T-cell (primary cell): Measurements from ENCODE around the gene RAI1. TPM values are rescaled to one million over a fixed set of nuclear protein-coding genes. Genes with fewer than 3 reads are reported as not detected.
A peak's percentile ranks its signal among the peaks of the same experiment; 100 is the strongest.

ENCODE experiments used
- ATAC-seq, 4 experiments: fragments of 200-7000 bp in 3 of 4; fragments of 150-1000 bp in 1 of 4; cut with Tn5 transposase; replicated peaks in 1 of 4; 1 replicate in 3 of 4; 2 replicates in 1 of 4; pipeline ENCODE4 v1.10.0; 2021; ENCODE audit warnings: moderate library complexity in 3 of 4, mild to moderate bottlenecking in 2 of 4, moderate number of reproducible peaks in 1 of 4
- CTCF ChIA-PET, 2 donors: fragments of 300-600 bp; sonication (Branson Sonifier 250); formaldehyde crosslinking; loops; one replicate each; lab custom pipeline; 2022; ENCODE audit warnings: antibody characterized with exemption in 2 of 2; lab: Charles Lee
- POLR2A ChIA-PET, 2 donors: fragments of 300-600 bp; sonication (Branson Sonifier 250); formaldehyde crosslinking; loops; one replicate each; lab custom pipeline; 2022; ENCODE audit warnings: antibody characterized with exemption in 2 of 2; lab: Charles Lee
- DNase-seq, 35 experiments: peaks; one replicate each; pipeline versions ENCODE4 v3.0.0 to v3.0.0-alpha.2; 2013 to 2023
- H3K27ac ChIP-seq: one replicate; pipeline ENCODE4 v1.5.1; 2013; ENCODE audit warnings: low read length
- H3K27me3 ChIP-seq, 2 experiments: replicated peaks in 1 of 2; 1 replicate in 1 of 2; 2 replicates in 1 of 2; pipeline versions ENCODE4 v1.6.1 to v1.7.0; 2013; ENCODE audit warnings: low read length in 1 of 2, mixed read lengths in 1 of 2; ENCODE audit not compliant: control insufficient read depth in 2 of 2, insufficient read depth in 2 of 2; ENCODE audit errors: extremely low read depth in 1 of 2
- H3K36me3 ChIP-seq, 2 donors: 1 replicate in 1 of 2; 2 replicates in 1 of 2; pipeline versions ENCODE4 v1.6.1 to v1.7.0; 2013; ENCODE audit warnings: low read length in 1 of 2; ENCODE audit not compliant: control insufficient read depth in 2 of 2, insufficient read depth in 1 of 2; ENCODE audit errors: extremely low read depth in 1 of 2
- H3K4me1 ChIP-seq, 2 experiments: 1 replicate in 1 of 2; 2 replicates in 1 of 2; pipeline versions ENCODE4 v1.6.1 to v1.7.0; 2013; ENCODE audit warnings: low read length in 2 of 2, mixed read lengths in 1 of 2; ENCODE audit not compliant: insufficient read depth in 2 of 2, control insufficient read depth in 1 of 2; ENCODE audit errors: extremely low read depth in 1 of 2
- H3K4me3 ChIP-seq, 2 donors: 1 replicate in 1 of 2; 2 replicates in 1 of 2; pipeline versions ENCODE4 v1.5.1 to v1.7.0; 2013; ENCODE audit warnings: mild to moderate bottlenecking in 2 of 2, low read length in 1 of 2, moderate library complexity in 1 of 2; ENCODE audit not compliant: control insufficient read depth in 1 of 2; ENCODE audit errors: extremely low read depth in 1 of 2
- H3K9me3 ChIP-seq: 2 replicates; pipeline ENCODE4 v1.7.0; 2013
- H3K27ac Mint-ChIP-seq, 2 donors: one replicate each; pipeline ENCODE4 v1.8.0; 2020 to 2021; ENCODE audit warnings: mild to moderate bottlenecking in 2 of 2, mixed read lengths in 2 of 2
- H3K27me3 Mint-ChIP-seq, 2 donors: one replicate each; pipeline ENCODE4 v1.8.0; 2021 to 2022; ENCODE audit warnings: mixed read lengths in 2 of 2
- H3K36me3 Mint-ChIP-seq: one replicate; pipeline ENCODE4 v1.8.0; 2021; ENCODE audit warnings: mixed read lengths
- H3K4me1 Mint-ChIP-seq, 3 donors: one replicate each; pipeline ENCODE4 v1.8.0; 2020 to 2022; ENCODE audit warnings: mixed read lengths in 3 of 3, mild to moderate bottlenecking in 1 of 3
- H3K4me3 Mint-ChIP-seq, 3 donors: one replicate each; pipeline ENCODE4 v1.8.0; 2020 to 2022; ENCODE audit warnings: mild to moderate bottlenecking in 3 of 3, mixed read lengths in 3 of 3, moderate library complexity in 3 of 3
- H3K9me3 Mint-ChIP-seq, 3 donors: one replicate each; pipeline ENCODE4 v1.8.0; 2020 to 2022; ENCODE audit warnings: mixed read lengths in 3 of 3
- WGBS: methylation state at CpG from one replicate; pipeline ENCODE4 v1.1.5; 2013; ENCODE audit warnings: missing lambda C conversion rate; ENCODE audit not compliant: insufficient coverage; 5-methylcytosine and 5-hydroxymethylcytosine counted together
- total RNA-seq, 35 experiments: library from RNA in 6 of 35; stranded (reverse) in 6 of 35; fragments of 120-200 nt in 1 of 35; gene quantifications; one replicate each; pipeline versions ENCODE4 v1.2.1 to v1.2.4 and lab custom pipeline; 2013 to 2026

The RAI1 gene
- total RNA-seq, 5 donors from 2014 or later (not counting 1 experiment from before 2014, with no cell fraction given), result 20.1 to 31.2 (median 24.5) TPM

DNA sequence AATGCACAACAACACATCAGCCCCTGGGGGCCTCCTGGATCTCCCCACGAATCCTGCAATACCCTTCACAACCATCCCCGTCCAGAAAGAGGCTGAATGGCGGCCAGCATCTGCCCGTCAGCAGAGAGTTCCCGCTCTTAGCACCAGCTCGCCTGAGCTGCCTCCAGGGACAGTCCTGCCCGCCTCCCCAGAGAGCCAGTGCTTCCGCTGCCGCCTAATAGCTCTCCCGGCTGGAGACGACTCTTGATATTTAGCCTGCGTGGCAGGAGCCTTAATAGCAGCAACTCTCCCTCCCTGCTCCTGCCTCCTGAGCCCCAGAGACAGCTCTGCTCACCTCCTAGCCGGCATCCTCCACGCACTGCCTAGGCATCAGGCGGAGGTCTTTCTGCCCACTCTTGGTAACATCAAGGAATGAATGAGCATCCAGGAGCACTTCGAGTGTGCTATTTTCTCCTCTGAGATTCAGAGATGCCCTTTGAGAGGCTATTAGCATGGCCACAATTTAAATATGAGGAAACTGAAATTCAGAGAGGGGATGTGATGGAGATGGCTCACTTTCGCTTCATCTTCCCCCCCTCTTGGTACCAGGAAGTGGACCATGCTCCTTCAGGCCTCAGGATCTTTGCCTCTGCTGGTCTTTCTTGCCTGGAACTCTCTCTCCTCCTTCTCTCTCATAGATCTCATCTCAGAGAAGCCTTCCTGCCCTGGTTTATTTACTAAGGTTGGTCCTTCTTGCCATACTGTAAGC is 67.9 kb downstream of the RAI1 start:
- H3K4me3 ChIP-seq, result no peak overlapping the region
- H3K4me1 ChIP-seq, result peaks cover 35 to 53% of the 10 kb centered on the region in 2 experiments

DNA sequence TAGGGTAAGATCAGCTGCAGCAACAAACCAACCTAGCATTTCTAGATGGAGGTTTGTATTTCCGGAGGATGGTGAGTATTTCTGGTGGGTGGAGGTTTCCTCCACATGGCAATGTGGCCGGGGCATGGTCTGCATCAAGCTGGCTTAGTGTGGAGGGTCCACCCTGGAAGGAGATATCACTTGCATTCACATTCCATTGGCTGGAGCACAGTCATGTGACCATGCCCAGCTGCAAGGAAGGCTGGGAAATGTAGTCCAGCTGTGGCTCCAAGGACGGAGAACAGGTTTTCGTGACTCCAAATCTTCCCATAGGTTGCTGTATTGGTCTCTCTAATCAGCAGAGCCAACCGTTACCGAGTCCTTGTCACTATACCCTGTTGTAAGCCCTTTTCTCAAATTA is 68.7 kb downstream of the RAI1 start:
- H3K4me1 ChIP-seq, result peaks cover 42 to 60% of the 10 kb centered on the region in 2 experiments
- ATAC-seq (peak in 1 of 4 experiments; percentile 11), DNase-seq (peak in 33 of 35 experiments; percentile 19 to 73 (median 47))
- ChIA-PET POLR2A (interaction anchor here (0.6 to 0.7 kb wide), 2 partner anchors 18 to 54 kb away, joined by 3 to 8 read pairs; no protein-coding TSS in a partner anchor), CTCF (no interaction called here)
- H3K27ac ChIP-seq, result peak overlapping the region; percentile 97
- H3K4me3 ChIP-seq, result no peak overlapping the region
- H3K4me3 Mint-ChIP-seq, result peak overlapping the region; percentile 15 to 81 (median 47)
- peaks cover 0 to 6% of the 10 kb centered on the region in 2 donors for H3K36me3 ChIP-seq
- H3K36me3 Mint-ChIP-seq, result no peaks in the 10 kb centered on the region
- no peaks in the 10 kb centered on the region for H3K27me3 Mint-ChIP-seq
- peaks cover 55 to 67% (median 63%) of the 10 kb centered on the region in 3 donors for H3K4me1 Mint-ChIP-seq
- H3K27me3 ChIP-seq, result no peaks in the 10 kb centered on the region
- peak overlapping the region; percentile 83 to 93 for H3K27ac Mint-ChIP-seq
- no peaks in the 10 kb centered on the region for H3K9me3 Mint-ChIP-seq
- 71% methylated on average over 2 of the region's 6 CpGs for WGBS
- H3K9me3 ChIP-seq, result no peaks in the 10 kb centered on the region

More for the DNA sequence above, 67.9 kb downstream of the RAI1 start:
- peaks cover 58 to 63% (median 59%) of the 10 kb centered on the region in 3 donors for H3K4me1 Mint-ChIP-seq
- H3K27me3 ChIP-seq, result no peaks in the 10 kb centered on the region
- H3K36me3 ChIP-seq, result peaks cover 0 to 6% of the 10 kb centered on the region in 2 donors
- H3K9me3 Mint-ChIP-seq, result no peaks in the 10 kb centered on the region
- POLR2A ChIA-PET, result interaction anchor here in 1 of 2 donors (0.6 kb wide), 1 partner anchor 18 kb away, joined by 3 read pairs; no protein-coding TSS in a partner anchor
- H3K27ac ChIP-seq, result peak overlapping the region; percentile 97
- H3K4me3 Mint-ChIP-seq, result peak overlapping the region in 2 of 3 donors; percentile 47 to 81
- DNase-seq (no peak), ATAC-seq (no peak)
- H3K27me3 Mint-ChIP-seq, result no peaks in the 10 kb centered on the region
- H3K9me3 ChIP-seq, result no peaks in the 10 kb centered on the region
- H3K36me3 Mint-ChIP-seq, result no peaks in the 10 kb centered on the region
- CTCF ChIA-PET, result no interaction called here
- 96% methylated on average over 12 of the region's 17 CpGs for WGBS
- peak overlapping the region; percentile 83 to 93 for H3K27ac Mint-ChIP-seq

DNA sequence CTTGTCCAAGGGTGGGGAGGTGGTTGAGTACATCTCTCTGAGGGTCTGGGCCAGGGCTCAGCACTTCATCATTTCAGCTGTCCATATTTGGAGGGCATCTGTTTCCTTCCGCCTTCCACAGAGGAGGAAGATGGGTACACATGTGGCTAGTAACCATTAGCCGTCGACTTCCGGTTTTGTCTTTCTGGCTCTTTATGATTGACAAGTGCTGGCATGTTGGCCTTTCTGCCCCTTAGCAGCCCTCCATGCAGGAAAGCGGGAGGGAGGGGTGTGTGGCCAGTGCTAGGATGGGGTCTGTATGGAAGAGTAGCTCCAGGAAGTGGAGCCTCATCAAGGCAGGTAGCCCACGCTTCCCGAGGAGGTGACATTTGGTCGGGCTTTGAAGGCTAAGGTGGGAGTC is 69.6 kb downstream of the RAI1 start:
- H3K27me3 Mint-ChIP-seq, result no peaks in the 10 kb centered on the region
- Histone ChIP-seq H3K9me3 (no peaks in the 10 kb centered on the region), H3K4me3 (peak overlapping the region in 1 of 2 donors; percentile 47), H3K4me1 (peaks cover 45 to 70% of the 10 kb centered on the region in 2 experiments), H3K27me3 (no peaks in the 10 kb centered on the region), H3K36me3 (peaks cover 0 to 5% of the 10 kb centered on the region in 2 donors), H3K27ac (peak overlapping the region; percentile 97)
- H3K27ac Mint-ChIP-seq, result peak overlapping the region; percentile 93 to 97
- no peaks in the 10 kb centered on the region for H3K9me3 Mint-ChIP-seq
- peak in 29 of 35 experiments; percentile 9 to 70 (median 34) for DNase-seq
- ATAC-seq, result no peak
- WGBS, result 19% methylated on average over 8 of the region's 8 CpGs
- CTCF ChIA-PET, result no interaction called here
- no peaks in the 10 kb centered on the region for H3K36me3 Mint-ChIP-seq
- H3K4me3 Mint-ChIP-seq, result peak overlapping the region; percentile 81 to 94 (median 89)
- H3K4me1 Mint-ChIP-seq, result peaks cover 59 to 73% (median 66%) of the 10 kb centered on the region in 3 donors
- POLR2A ChIA-PET, result no interaction called here

DNA sequence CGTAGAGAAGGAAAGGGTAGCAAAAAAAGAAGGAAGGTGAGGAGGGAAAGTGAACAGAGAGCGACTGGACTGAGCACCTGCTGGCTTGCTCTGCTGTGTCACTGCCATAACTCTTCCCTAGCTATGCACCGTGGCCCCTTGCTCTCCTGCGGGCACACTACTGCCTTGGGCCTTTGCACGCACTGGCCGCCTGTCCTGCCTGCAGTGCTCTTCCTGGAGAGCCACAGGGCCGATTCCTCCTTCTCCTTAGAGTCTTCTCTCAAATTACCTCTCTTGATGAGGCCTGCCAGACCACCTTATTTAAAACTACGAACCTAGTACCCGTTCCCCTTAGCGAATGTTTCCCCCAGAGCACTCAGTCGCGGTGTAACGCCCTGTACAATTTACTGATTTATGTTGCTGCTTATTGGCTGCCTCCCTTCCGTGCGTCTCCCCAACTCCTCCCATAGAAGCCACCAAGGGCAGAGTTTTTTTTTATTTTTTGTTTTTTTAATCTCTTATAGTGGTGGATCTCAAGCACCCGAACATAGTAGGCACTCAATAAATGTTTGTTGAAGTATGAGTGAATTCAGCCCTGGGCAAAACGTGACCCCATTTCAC is 70.3 kb downstream of the RAI1 start:
- Histone ChIP-seq H3K4me1 (peaks cover 47 to 76% of the 10 kb centered on the region in 2 experiments), H3K36me3 (no peaks in the 10 kb centered on the region), H3K27me3 (no peaks in the 10 kb centered on the region), H3K4me3 (peak overlapping the region; percentile 47 to 53), H3K9me3 (no peaks in the 10 kb centered on the region), H3K27ac (peak overlapping the region; percentile 97)
- WGBS, result 27% methylated on average over 7 of the region's 17 CpGs
- no peaks in the 10 kb centered on the region for H3K27me3 Mint-ChIP-seq
- peak overlapping the region; percentile 81 to 94 (median 89) for H3K4me3 Mint-ChIP-seq
- peaks cover 66 to 77% (median 71%) of the 10 kb centered on the region in 3 donors for H3K4me1 Mint-ChIP-seq
- ATAC-seq (peak; percentile 49 to 68 (median 50)), DNase-seq (peak in 27 of 35 experiments; percentile 30 to 79 (median 56))
- peak overlapping the region; percentile 93 to 97 for H3K27ac Mint-ChIP-seq
- ChIA-PET POLR2A (no interaction called here), CTCF (no interaction called here)
- H3K36me3 Mint-ChIP-seq, result no peaks in the 10 kb centered on the region
- no peaks in the 10 kb centered on the region for H3K9me3 Mint-ChIP-seq

DNA sequence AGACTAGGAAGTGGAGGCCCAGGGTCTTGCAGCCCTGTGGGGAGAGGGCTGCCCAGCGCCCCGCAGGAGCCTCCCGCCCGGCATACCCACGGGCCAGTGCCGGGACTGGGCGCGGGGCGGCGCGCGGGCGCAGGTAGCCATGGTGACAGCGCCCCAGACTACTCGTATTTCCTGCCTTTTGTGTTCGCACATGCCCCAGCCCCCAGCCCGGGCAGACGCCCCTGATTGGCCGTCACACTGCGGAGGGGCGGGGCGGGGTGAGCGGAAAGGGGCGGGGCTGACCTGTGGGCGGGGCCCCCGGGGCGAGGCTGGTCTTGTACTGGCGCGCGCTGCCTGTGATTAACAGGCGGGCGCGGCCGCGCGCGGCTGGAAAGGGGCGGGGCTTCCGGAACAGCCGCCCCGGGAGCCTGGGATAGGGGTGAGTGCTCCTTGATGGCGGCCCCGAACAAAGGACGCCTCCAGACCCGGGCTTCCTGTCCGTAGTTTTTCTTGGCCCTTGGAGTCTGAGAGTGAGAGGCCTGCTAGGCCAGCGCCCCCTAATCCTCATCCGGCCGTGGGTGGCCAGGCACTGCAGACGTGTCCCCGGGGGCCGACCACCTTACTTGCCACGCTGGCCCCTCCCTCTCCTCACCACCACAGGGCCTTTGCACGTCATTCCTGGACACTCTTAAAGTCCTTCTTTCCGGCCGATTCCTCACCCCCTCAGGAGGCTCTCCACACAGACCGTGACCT is 71.0 kb downstream of the RAI1 start:
- WGBS, result 3% methylated on average over 42 of the region's 57 CpGs
- no peaks in the 10 kb centered on the region for H3K27me3 Mint-ChIP-seq
- CTCF ChIA-PET, result no interaction called here
- POLR2A ChIA-PET, result no interaction called here
- H3K36me3 Mint-ChIP-seq, result no peaks in the 10 kb centered on the region
- H3K27me3 ChIP-seq, result no peaks in the 10 kb centered on the region
- H3K27ac Mint-ChIP-seq, result peak overlapping the region; percentile 95 to 97
- no peaks in the 10 kb centered on the region for H3K9me3 ChIP-seq
- peaks cover 54 to 82% of the 10 kb centered on the region in 2 experiments for H3K4me1 ChIP-seq
- H3K9me3 Mint-ChIP-seq, result no peaks in the 10 kb centered on the region
- peak overlapping the region; percentile 97 for H3K27ac ChIP-seq
- peak overlapping the region; percentile 71 to 83 for H3K4me3 ChIP-seq
- H3K4me3 Mint-ChIP-seq, result peak overlapping the region; percentile 81 to 94 (median 89)
- peaks cover 73 to 83% (median 77%) of the 10 kb centered on the region in 3 donors for H3K4me1 Mint-ChIP-seq
- H3K36me3 ChIP-seq, result no peaks in the 10 kb centered on the region
- ATAC-seq (peak; percentile 90 to 93 (median 92)), DNase-seq (peak; percentile 92 to 99 (median 96))
